A673 (cell line): ENCODE data around the gene LAMA3.

ENCODE experiments used
- CTCF ChIP-seq: fragments of 300-800, 200-600 bp; sonication (generic); conservative IDR thresholded peaks from 2 replicates; pipeline ENCODE4 v1.5.1; 2017; ENCODE audit warnings: low read depth, mild to moderate bottlenecking, antibody characterized with exemption, low read length, moderate library complexity, mixed read lengths
- EZH2 ChIP-seq: fragments of 200-600 bp; sonication (generic); IDR thresholded peaks from 2 replicates; pipeline ENCODE4 v1.6.1; 2017; ENCODE audit warnings: borderline replicate concordance, low read depth, mild to moderate bottlenecking, mixed read lengths, antibody characterized with exemption, low read length; ENCODE audit not compliant: poor library complexity, severe bottlenecking

- TF ChIP-seq CTCF (no peak), EZH2 (no peak)
Measured at GRCh38 chr18:23845988-23846630, 156.9 kb downstream of the LAMA3 start.
